DND-41 (cell line): ENCODE results near the gene RFX2.
"Not testable (repeated sequence)": the region's sequence is repeated elsewhere in the genome, so short reads cannot be mapped to it uniquely, and the experiment has no call there.

Experiments used
- ATAC-seq: fragments of 200-7000 bp; cut with Tn5 transposase; 3 replicates; pipeline ENCODE4 v1.9.1; 2021; ENCODE audit warnings: low read depth; ENCODE audit not compliant: insufficient read depth
- DNase-seq: peaks from one replicate; pipeline ENCODE4 v3.0.0-alpha.2; 2020
- H2AFZ ChIP-seq: 2 replicates; pipeline ENCODE4 v1.6.0; 2012; ENCODE audit warnings: low read depth, low read length
- H3K27ac ChIP-seq: 2 replicates; pipeline ENCODE4 v1.5.1; 2012; ENCODE audit warnings: low read length, inconsistent platforms
- H3K27me3 ChIP-seq: fragments of 200-600 bp; sonication (generic); 2 replicates; pipeline ENCODE4 v1.6.0; 2012; ENCODE audit warnings: low read length, mild to moderate bottlenecking, inconsistent platforms; ENCODE audit not compliant: insufficient read depth, poor library complexity
- H3K36me3 ChIP-seq: 2 replicates; pipeline ENCODE4 v1.5.1; 2012; ENCODE audit warnings: low read length, inconsistent platforms; ENCODE audit not compliant: insufficient read depth
- H3K4me1 ChIP-seq: 2 replicates; pipeline ENCODE4 v1.5.1; 2012; ENCODE audit warnings: mild to moderate bottlenecking, low read length; ENCODE audit not compliant: insufficient read depth
- H3K4me2 ChIP-seq: 2 replicates; pipeline ENCODE4 v1.6.0; 2012; ENCODE audit warnings: mild to moderate bottlenecking, moderate library complexity, low read length, inconsistent platforms; ENCODE audit not compliant: insufficient read depth
- H3K4me3 ChIP-seq, 2 experiments: fragments of 200-600 bp in 1 of 2; shearing (Covaris generic) in 1 of 2; 2 replicates each; pipeline ENCODE4 v1.5.1; 2012 to 2016; ENCODE audit warnings: inconsistent platforms in 2 of 2, low read length in 2 of 2, mild to moderate bottlenecking in 2 of 2, low read depth in 1 of 2, moderate library complexity in 1 of 2
- H3K79me2 ChIP-seq: 2 replicates; pipeline ENCODE4 v1.6.0; 2012; ENCODE audit warnings: low read length, inconsistent platforms; ENCODE audit not compliant: insufficient read depth
- H3K9ac ChIP-seq: 2 replicates; pipeline ENCODE4 v1.6.0; 2012; ENCODE audit warnings: low read depth, mild to moderate bottlenecking, inconsistent platforms, low read length, moderate library complexity
- H3K9me3 ChIP-seq: 2 replicates; pipeline ENCODE4 v1.5.1; 2012; ENCODE audit warnings: low read length, moderate library complexity, mild to moderate bottlenecking, inconsistent platforms; ENCODE audit not compliant: insufficient read depth, severe bottlenecking
- H4K20me1 ChIP-seq: 2 replicates; pipeline ENCODE4 v1.6.0; 2012; ENCODE audit warnings: low read length; ENCODE audit not compliant: insufficient read depth
- EZH2 ChIP-seq: IDR thresholded peaks from 3 replicates; pipeline ENCODE4 v1.6.1; 2012; ENCODE audit warnings: borderline replicate concordance, low read depth, mild to moderate bottlenecking, moderate library complexity, low read length, inconsistent platforms; ENCODE audit not compliant: severe bottlenecking
- TF ChIP-seq, protein P1 (sequence below): IDR thresholded peaks from 2 replicates; pipeline ENCODE4 v1.5.1; 2012; ENCODE audit warnings: borderline replicate concordance, low read length, moderate library complexity, mild to moderate bottlenecking; ENCODE audit not compliant: poor library complexity, severe bottlenecking; ENCODE audit errors: extremely low read depth

Gene RFX2

GRCh38 chr19:6007866-6008265 lies 102.4 kb downstream of the RFX2 start:
- Histone ChIP-seq H3K27me3 (no peaks in the 10 kb centered on the region), H3K27ac (no peak overlapping the region), H3K79me2 (no peaks in the 10 kb centered on the region), H3K4me3 (no peak overlapping the region), H3K36me3 (no peaks in the 10 kb centered on the region), H3K4me1 (no peaks in the 10 kb centered on the region), H3K9ac (no peak overlapping the region), H2AFZ (no peak overlapping the region), H3K9me3 (no peaks in the 10 kb centered on the region), H4K20me1 (no peaks in the 10 kb centered on the region), H3K4me2 (no peak overlapping the region)
- no peak for TF ChIP-seq EZH2
- TF ChIP-seq, protein P1, sequence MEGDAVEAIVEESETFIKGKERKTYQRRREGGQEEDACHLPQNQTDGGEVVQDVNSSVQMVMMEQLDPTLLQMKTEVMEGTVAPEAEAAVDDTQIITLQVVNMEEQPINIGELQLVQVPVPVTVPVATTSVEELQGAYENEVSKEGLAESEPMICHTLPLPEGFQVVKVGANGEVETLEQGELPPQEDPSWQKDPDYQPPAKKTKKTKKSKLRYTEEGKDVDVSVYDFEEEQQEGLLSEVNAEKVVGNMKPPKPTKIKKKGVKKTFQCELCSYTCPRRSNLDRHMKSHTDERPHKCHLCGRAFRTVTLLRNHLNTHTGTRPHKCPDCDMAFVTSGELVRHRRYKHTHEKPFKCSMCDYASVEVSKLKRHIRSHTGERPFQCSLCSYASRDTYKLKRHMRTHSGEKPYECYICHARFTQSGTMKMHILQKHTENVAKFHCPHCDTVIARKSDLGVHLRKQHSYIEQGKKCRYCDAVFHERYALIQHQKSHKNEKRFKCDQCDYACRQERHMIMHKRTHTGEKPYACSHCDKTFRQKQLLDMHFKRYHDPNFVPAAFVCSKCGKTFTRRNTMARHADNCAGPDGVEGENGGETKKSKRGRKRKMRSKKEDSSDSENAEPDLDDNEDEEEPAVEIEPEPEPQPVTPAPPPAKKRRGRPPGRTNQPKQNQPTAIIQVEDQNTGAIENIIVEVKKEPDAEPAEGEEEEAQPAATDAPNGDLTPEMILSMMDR, result no peak
- DNase-seq (no peak), ATAC-seq (no peak)

- no peak overlapping the region for H2AFZ ChIP-seq
- no peak overlapping the region for H3K9ac ChIP-seq
- H3K27ac ChIP-seq, result no peak overlapping the region
- DNase-seq, result no peak
- H3K79me2 ChIP-seq, result no peaks in the 10 kb centered on the region
- no peak for ATAC-seq
- H4K20me1 ChIP-seq, result no peaks in the 10 kb centered on the region
- H3K9me3 ChIP-seq, result no peaks in the 10 kb centered on the region
- no peaks in the 10 kb centered on the region for H3K27me3 ChIP-seq
- no peaks in the 10 kb centered on the region; the same call in 1 of the 2 replicates for H3K36me3 ChIP-seq
- H3K4me3 ChIP-seq, result no peak overlapping the region
- no peaks in the 10 kb centered on the region for H3K4me1 ChIP-seq
- TF ChIP-seq EZH2, result no peak
- TF ChIP-seq, protein P1, result no peak
- no peak overlapping the region for H3K4me2 ChIP-seq
Measured at GRCh38 chr19:6006896-6007295, 103.4 kb downstream of the RFX2 start.

DNA sequence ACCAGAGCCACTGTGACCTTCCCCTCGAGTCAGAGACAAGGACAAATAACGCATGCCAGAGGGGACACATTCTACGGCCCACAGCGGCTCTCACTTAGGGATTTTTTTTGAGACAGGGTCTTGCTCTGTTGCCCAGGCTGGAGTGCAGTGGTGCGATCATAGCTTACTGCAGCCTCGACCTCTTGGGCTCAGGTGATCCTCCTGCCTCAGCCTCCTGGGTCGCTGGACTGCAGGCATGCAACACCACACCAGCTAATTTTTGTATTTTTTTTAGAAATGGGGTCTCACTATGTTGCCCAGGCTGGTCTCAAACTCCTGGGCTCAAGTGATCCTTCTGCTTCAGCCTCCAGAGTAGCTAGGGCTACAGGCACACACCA lies 104.2 kb downstream of the RFX2 start:
- H3K4me2 ChIP-seq, H3K9ac ChIP-seq, H3K9me3 ChIP-seq, H3K4me3 ChIP-seq, ATAC-seq, H3K27ac ChIP-seq, H3K4me1 ChIP-seq, H3K27me3 ChIP-seq, H3K79me2 ChIP-seq, H2AFZ ChIP-seq, H4K20me1 ChIP-seq, DNase-seq, H3K36me3 ChIP-seq: not testable (repeated sequence)

GRCh38 chr19:6005321-6006069 lies 104.8 kb downstream of the RFX2 start:
- TF ChIP-seq, protein P1, result no peak
- no peak for TF ChIP-seq EZH2
- Histone ChIP-seq H3K36me3 (peaks cover 10% of the 10 kb centered on the region; the same call in 1 of the 2 replicates), H3K4me3 (no peak overlapping the region), H2AFZ (no peak overlapping the region), H3K79me2 (no peaks in the 10 kb centered on the region), H3K4me1 (no peaks in the 10 kb centered on the region), H3K27ac (no peak overlapping the region), H3K4me2 (no peak overlapping the region), H3K9me3 (no peaks in the 10 kb centered on the region), H3K27me3 (no peaks in the 10 kb centered on the region), H4K20me1 (no peaks in the 10 kb centered on the region), H3K9ac (no peak overlapping the region)
- ATAC-seq (no peak), DNase-seq (no peak)
